Activated T-cell treated with anti-CD3 and anti-CD28 coated beads, Interleukin-2, amount 50 U/mL, for 72 hours (primary cell): ENCODE measurements around the gene HSD11B2. TPM values are rescaled to one million over a fixed set of nuclear protein-coding genes. Genes with fewer than 3 reads are reported as not detected.

Source experiments
- ATAC-seq, 2 donors: fragments of 150-1000 bp; cut with Tn5 transposase; replicated peaks in 1 of 2; 2 replicates each; pipeline ENCODE4 v1.10.0; 2021; ENCODE audit warnings: moderate library complexity in 2 of 2, mild to moderate bottlenecking in 1 of 2
- DNase-seq, 2 donors: peaks; one replicate each; pipeline ENCODE4 v3.0.0; 2021 to 2022; ENCODE audit warnings: mixed read lengths in 1 of 2
- H3K27ac Mint-ChIP-seq: one replicate; pipeline ENCODE4 v1.8.0; 2022; ENCODE audit warnings: mild to moderate bottlenecking, moderate library complexity, mixed read lengths
- H3K27me3 Mint-ChIP-seq: one replicate; pipeline ENCODE4 v1.8.0; 2022; ENCODE audit warnings: low read depth, mixed read lengths
- H3K36me3 Mint-ChIP-seq, 2 donors: one replicate each; pipeline ENCODE4 v1.8.0; 2022; ENCODE audit warnings: mixed read lengths in 2 of 2, mild to moderate bottlenecking in 1 of 2; ENCODE audit not compliant: insufficient read depth in 2 of 2
- H3K4me1 Mint-ChIP-seq: one replicate; pipeline ENCODE4 v1.8.0; 2022; ENCODE audit warnings: low read depth, mixed read lengths
- H3K4me3 Mint-ChIP-seq, 2 donors: one replicate each; pipeline ENCODE4 v1.8.0; 2022; ENCODE audit warnings: mild to moderate bottlenecking in 2 of 2, mixed read lengths in 2 of 2, moderate library complexity in 2 of 2
- H3K9me3 Mint-ChIP-seq, 2 donors: one replicate each; pipeline ENCODE4 v1.8.0; 2022; ENCODE audit warnings: mixed read lengths in 2 of 2
- total RNA-seq, 2 donors: library from RNA; stranded (reverse); gene quantifications; one replicate each; pipeline ENCODE4 v1.2.3, GENCODE V29; 2022

Gene HSD11B2
- total RNA-seq, 2 donors from 2014 or later, result 0.53 to 1.1 TPM

GRCh38 chr16:67399749-67400704, 30.9 kb upstream of the HSD11B2 start:
- peaks cover 17% of the 10 kb centered on the region for H3K27me3 Mint-ChIP-seq
- no peak overlapping the region for H3K4me3 Mint-ChIP-seq
- ATAC-seq (no peak), DNase-seq (no peak)
- H3K36me3 Mint-ChIP-seq, result no peaks in the 10 kb centered on the region
- H3K27ac Mint-ChIP-seq, result no peak overlapping the region
- peaks cover 5% of the 10 kb centered on the region for H3K4me1 Mint-ChIP-seq
- H3K9me3 Mint-ChIP-seq, result no peaks in the 10 kb centered on the region

- no peak for ATAC-seq
- H3K27me3 Mint-ChIP-seq, result peaks cover 9% of the 10 kb centered on the region
- H3K4me1 Mint-ChIP-seq, result no peaks in the 10 kb centered on the region
- no peak for DNase-seq
- H3K27ac Mint-ChIP-seq, result no peak overlapping the region
- no peaks in the 10 kb centered on the region for H3K36me3 Mint-ChIP-seq
- no peaks in the 10 kb centered on the region for H3K9me3 Mint-ChIP-seq
- H3K4me3 Mint-ChIP-seq, result no peak overlapping the region
These were observed 30.0 kb upstream of the HSD11B2 start for GRCh38 chr16:67400901-67401300.

- H3K4me1 Mint-ChIP-seq, result no peaks in the 10 kb centered on the region
- no peak for DNase-seq
- H3K4me3 Mint-ChIP-seq, result no peak overlapping the region
- H3K27ac Mint-ChIP-seq, result no peak overlapping the region
- H3K36me3 Mint-ChIP-seq, result no peaks in the 10 kb centered on the region
- H3K9me3 Mint-ChIP-seq, result no peaks in the 10 kb centered on the region
- H3K27me3 Mint-ChIP-seq, result peaks cover 9% of the 10 kb centered on the region
- ATAC-seq, result no peak
These were observed 26.9 kb upstream of the HSD11B2 start for GRCh38 chr16:67403976-67404555.

- Mint-ChIP-seq H3K4me3 (no peak overlapping the region), H3K27me3 (peaks cover 9% of the 10 kb centered on the region), H3K36me3 (no peaks in the 10 kb centered on the region), H3K4me1 (no peaks in the 10 kb centered on the region), H3K9me3 (no peaks in the 10 kb centered on the region), H3K27ac (no peak overlapping the region)
- ATAC-seq, result no peak
- DNase-seq, result no peak
These were observed 26.1 kb upstream of the HSD11B2 start for GRCh38 chr16:67404740-67405226.

- ATAC-seq, result no peak
- Mint-ChIP-seq H3K9me3 (no peaks in the 10 kb centered on the region), H3K4me3 (no peak overlapping the region), H3K4me1 (no peaks in the 10 kb centered on the region), H3K36me3 (no peaks in the 10 kb centered on the region), H3K27me3 (peaks cover 9% of the 10 kb centered on the region), H3K27ac (no peak overlapping the region)
- no peak for DNase-seq
These were observed 25.6 kb upstream of the HSD11B2 start for GRCh38 chr16:67405336-67405735.

- no peak for DNase-seq
- H3K4me3 Mint-ChIP-seq, result no peak overlapping the region
- H3K4me1 Mint-ChIP-seq, result no peaks in the 10 kb centered on the region
- no peaks in the 10 kb centered on the region for H3K9me3 Mint-ChIP-seq
- H3K36me3 Mint-ChIP-seq, result no peaks in the 10 kb centered on the region
- no peak overlapping the region for H3K27ac Mint-ChIP-seq
- ATAC-seq, result no peak
- H3K27me3 Mint-ChIP-seq, result peaks cover 16% of the 10 kb centered on the region
These were observed 24.6 kb upstream of the HSD11B2 start for GRCh38 chr16:67406111-67406971.

GRCh38 chr16:67407176-67407787, 23.6 kb upstream of the HSD11B2 start:
- Mint-ChIP-seq H3K27ac (no peak overlapping the region), H3K36me3 (no peaks in the 10 kb centered on the region), H3K4me1 (no peaks in the 10 kb centered on the region), H3K4me3 (no peak overlapping the region), H3K9me3 (no peaks in the 10 kb centered on the region), H3K27me3 (peaks cover 8% of the 10 kb centered on the region)
- DNase-seq, result no peak
- no peak for ATAC-seq

- Mint-ChIP-seq H3K27me3 (peaks cover 7% of the 10 kb centered on the region), H3K4me3 (no peak overlapping the region), H3K9me3 (no peaks in the 10 kb centered on the region), H3K36me3 (no peaks in the 10 kb centered on the region), H3K4me1 (no peaks in the 10 kb centered on the region), H3K27ac (no peak overlapping the region)
- no peak for DNase-seq
- ATAC-seq, result no peak
These were observed 23.0 kb upstream of the HSD11B2 start for GRCh38 chr16:67407788-67408452.

GRCh38 chr16:67409631-67410030, 21.3 kb upstream of the HSD11B2 start:
- Mint-ChIP-seq H3K36me3 (no peaks in the 10 kb centered on the region), H3K27ac (no peak overlapping the region), H3K4me1 (no peaks in the 10 kb centered on the region), H3K4me3 (no peak overlapping the region), H3K27me3 (peaks cover 24% of the 10 kb centered on the region), H3K9me3 (no peaks in the 10 kb centered on the region)
- ATAC-seq (no peak), DNase-seq (no peak)

- no peak for ATAC-seq
- Mint-ChIP-seq H3K27ac (no peak overlapping the region), H3K9me3 (no peaks in the 10 kb centered on the region), H3K27me3 (peaks cover 35% of the 10 kb centered on the region), H3K36me3 (no peaks in the 10 kb centered on the region), H3K4me1 (peaks cover 6% of the 10 kb centered on the region), H3K4me3 (no peak overlapping the region)
- no peak for DNase-seq
These were observed 19.6 kb upstream of the HSD11B2 start for GRCh38 chr16:67411339-67411738.

- ATAC-seq (no peak), DNase-seq (no peak)
- H3K9me3 Mint-ChIP-seq, result no peaks in the 10 kb centered on the region
- peaks cover 11% of the 10 kb centered on the region for H3K4me1 Mint-ChIP-seq
- H3K36me3 Mint-ChIP-seq, result no peaks in the 10 kb centered on the region
- H3K4me3 Mint-ChIP-seq, result no peak overlapping the region
- H3K27me3 Mint-ChIP-seq, result peaks cover 44% of the 10 kb centered on the region
- H3K27ac Mint-ChIP-seq, result no peak overlapping the region
These were observed 18.6 kb upstream of the HSD11B2 start for GRCh38 chr16:67412294-67412693.
